B cell (primary cell): ENCODE data around the gene FADD.

Experiments
- CTCF ChIP-seq: fragments of 200-600 bp; IDR thresholded peaks from one replicate; pipeline ENCODE4 v1.8.0; 2022; ENCODE audit warnings: antibody characterized with exemption, mild to moderate bottlenecking
- EZH2 ChIP-seq: IDR thresholded peaks from 2 replicates; pipeline ENCODE4 v1.6.1; 2012; ENCODE audit warnings: borderline replicate concordance, low read depth, mild to moderate bottlenecking, moderate library complexity, low read length; ENCODE audit not compliant: insufficient read depth, poor library complexity, severe bottlenecking

- TF ChIP-seq CTCF (no peak), EZH2 (no peak)
These were observed 3.9 kb downstream of the FADD start for GRCh38 chr11:70206982-70207376.
